CD4-positive, alpha-beta T cell treated with Interleukin-21 for 1 hour (primary cell): ENCODE data around the gene KLF18.
"Not testable (repeated sequence)": the region's sequence is repeated elsewhere in the genome, so short reads cannot be mapped to it uniquely, and the experiment has no call there.

Experiments used
- DNase-seq: peaks from one replicate; pipeline ENCODE4 v3.0.0-alpha.2; 2020

The KLF18 gene

DNA sequence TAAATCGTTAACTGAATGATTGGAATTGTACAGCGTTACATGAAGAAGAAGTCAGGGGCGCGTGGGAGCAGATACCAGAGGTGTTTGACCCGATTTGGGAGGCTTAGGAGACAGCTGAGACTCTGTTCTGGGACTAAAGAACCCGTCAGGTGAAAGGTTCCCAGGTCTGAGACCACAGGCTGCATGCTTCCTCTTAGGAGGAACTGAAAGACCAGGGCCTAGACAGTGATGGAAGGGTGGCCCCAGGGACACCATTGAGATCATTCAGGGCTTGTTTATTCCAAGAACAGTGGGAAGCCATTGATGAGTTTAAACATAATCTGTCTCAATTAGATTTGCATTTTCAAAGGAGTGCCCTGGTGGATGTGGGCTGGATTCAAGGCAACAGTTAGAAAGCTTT is 21.9 kb downstream of the KLF18 start:
- DNase-seq = no peak

DNA sequence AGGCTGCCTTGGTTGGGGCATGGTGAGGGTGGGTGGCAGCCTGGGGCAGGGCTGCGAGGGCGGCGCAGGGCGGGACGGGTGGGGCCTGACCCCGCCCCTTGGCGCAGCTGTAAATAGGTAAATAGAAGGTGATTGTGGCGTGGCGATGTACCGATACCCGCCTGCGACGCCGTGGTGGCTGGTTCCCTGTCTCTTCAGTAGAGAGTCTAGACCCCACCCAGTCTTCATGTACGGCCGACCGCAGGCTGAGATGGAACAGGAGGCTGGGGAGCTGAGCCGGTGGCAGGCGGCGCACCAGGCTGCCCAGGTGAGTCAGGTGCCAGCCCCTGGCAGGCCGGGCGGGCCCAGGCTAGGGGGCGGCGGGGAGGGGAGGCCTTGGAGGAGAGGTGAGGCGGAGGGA is 22.7 kb downstream of the KLF18 start, which contains the start of gene KLF17:
TSS of gene KLF17 (plus strand) at position 140 of the 400 bp plus-strand sequence. CDS start at position 227, 87 bp downstream.
- no peak for DNase-seq

DNA sequence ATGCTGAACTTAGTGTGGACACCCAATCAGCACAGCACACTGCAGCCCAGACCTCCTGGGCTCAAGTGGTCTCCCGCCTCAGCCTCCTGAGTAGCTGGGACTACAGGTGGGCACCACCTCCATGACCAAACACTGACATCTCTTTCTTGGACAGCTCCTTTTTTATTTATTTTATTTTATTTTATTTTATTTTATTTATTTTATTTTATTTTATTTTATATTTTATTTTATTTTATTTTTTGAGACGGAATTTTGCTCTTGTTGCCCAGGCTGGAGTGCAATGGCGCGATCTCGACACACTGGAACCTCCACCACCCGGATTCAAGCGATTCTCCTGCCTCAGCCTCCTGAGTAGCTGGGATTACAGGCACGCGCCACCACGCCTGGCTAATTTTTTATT is 24.2 kb downstream of the KLF18 start:
- not testable (repeated sequence) for DNase-seq

DNA sequence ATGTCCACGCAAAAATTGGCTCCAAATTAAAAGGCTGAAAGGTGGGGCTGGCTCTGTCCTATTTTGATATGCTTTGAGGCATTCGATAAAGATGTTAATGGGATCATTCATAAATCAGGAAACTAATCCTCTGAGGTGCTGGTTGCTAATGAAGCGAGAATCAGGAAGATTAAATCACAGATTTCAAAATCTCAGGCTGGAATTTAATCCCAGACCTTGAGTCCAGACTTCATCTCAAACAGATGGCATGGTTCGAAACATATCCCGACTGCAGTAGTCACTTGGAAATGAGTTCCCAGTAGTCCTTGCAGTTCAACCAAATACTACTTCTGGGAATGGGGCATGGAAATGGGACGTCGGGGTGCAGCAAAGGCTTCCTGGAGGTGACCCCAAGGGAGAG is 27.3 kb downstream of the KLF18 start:
- DNase-seq = no peak

DNA sequence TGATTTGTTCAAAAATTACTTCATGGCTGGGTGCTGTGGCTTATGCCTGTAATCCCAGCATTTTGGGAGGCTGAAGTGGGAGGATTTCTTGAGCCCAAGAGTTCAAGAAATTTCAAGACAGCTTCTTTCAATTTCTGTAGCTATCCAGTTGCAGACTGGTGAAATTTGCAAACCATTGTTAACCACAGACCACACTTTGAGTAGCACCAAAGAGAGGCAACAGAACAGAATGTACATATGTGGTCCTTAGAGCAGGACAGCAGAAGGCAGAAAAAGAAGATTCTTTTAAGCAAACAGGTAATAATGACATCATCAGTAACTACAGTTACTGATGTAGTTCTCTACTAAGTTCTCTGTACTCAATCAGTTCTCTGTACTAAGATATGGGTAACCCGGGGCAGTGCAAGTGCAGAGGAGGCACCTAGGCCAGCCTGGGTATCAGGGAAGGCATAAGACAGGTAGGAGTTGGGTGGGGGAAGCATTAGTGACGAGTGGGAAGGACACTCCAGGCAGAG is 28.3 kb downstream of the KLF18 start:
- no peak for DNase-seq

DNA sequence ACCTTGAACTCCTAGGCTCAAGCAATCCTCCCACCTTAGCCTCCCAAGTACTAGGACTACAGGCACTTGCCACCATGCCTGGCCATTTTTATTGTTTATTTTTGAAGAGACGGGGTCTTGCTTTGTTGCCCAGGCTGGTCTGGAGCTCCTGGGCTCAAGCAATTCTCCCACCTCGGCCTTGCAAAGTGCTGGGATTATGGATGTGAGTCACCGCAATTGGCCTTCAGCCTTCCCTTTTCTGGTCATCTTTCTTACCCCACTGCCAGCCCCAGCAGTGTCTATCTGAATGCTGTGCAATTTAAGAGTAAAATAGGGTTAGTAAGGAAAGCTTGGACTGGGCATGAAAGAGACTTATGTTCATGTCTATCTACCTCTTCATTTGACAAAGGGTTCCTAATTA is 28.9 kb downstream of the KLF18 start:
- no peak for DNase-seq

DNA sequence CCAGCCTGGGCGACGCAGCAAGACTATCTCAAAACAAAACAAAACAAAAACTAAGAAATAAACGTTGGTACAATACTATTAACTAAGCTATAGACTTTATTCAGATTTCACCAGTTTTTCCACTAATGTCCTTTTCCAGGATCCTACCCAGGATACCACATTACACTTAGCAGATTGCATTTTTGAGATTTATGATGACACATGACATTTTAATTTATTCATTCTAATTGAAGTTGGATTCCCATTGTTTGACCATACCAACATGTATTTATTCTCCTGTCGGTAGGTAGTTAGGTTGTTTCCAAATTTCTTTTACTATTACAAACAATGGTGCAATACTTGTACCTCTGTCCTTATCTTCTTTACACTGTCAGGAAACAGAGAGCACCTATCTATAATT is 29.6 kb downstream of the KLF18 start:
- DNase-seq = no peak

DNA sequence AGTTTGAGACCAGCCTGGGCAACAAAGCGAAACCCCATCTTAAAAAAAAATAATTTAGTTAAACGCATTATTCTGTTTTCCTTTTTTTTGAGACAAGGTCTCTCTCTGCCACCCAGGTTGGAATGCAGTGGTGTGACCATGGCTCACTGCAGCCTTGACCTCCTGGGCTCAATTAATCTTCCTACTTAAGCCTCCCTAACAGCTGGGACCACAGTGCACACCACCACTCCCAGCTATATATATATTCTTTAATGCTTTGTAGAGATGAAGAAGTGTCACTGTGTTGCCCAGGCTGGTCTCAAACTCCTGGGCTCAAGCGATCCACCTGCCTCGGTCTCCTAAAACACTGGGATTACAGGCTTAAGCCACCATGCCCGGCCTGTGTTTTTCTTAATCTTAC is 30.5 kb downstream of the KLF18 start:
- no peak for DNase-seq

DNA sequence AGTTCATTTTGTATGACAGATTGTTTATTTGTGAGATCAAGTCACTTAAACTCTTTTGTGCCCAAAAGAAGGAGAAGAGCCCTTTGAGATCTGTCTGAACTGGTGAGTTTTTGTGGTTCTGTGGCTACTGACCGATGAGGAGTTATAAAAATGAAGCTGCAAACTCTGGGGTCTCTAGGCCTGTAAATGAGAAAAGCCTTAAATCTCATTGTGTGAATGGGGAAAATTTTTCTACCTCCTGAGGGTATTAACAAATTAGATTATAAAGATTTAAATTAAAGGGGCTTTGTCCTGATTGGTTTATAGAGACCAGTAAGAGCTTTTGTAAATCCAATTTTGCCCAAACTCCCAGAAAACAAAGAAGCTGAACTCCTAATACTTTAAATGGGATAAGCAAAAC is 32.5 kb downstream of the KLF18 start:
- no peak for DNase-seq

DNA sequence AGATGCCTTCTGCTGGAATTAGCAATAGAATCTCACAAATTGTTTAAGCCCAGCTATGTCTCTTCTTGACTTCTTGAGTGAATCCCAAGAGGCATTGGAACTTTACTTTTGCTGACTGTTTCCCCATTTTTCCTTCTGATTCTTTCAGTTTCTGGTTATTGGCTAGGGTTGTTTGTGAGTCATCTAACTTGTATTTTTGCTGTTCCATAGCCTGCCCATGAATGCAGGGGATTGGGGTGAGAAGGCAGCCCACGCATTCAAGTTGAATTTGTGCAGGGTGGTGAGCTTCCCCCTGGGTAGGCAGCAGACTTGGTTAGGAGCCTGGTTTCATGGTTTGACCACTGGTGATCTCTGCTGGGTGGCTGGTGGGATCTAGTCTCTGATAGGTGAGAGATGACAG is 33.2 kb downstream of the KLF18 start:
- no peak for DNase-seq

DNA sequence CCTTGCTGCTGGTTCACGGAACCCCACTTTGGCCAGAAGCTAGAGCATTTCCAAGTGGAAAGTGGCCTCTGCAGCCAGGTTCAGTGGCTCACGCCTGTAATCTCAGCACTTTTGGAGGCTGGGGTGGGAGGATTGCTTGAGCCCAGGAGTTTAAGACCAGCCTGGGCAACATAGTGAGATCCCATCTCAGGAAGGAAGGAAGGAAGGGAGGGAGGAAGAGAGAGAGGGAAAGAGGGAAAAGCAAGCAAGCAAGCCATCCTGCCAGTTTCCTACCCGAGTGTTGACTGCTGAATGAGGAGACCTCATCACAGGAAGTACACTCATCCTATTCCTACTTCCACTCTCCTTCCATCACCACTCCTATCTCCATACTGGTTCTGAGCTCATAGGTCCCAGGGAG is 35.6 kb downstream of the KLF18 start:
- no peak for DNase-seq

DNA sequence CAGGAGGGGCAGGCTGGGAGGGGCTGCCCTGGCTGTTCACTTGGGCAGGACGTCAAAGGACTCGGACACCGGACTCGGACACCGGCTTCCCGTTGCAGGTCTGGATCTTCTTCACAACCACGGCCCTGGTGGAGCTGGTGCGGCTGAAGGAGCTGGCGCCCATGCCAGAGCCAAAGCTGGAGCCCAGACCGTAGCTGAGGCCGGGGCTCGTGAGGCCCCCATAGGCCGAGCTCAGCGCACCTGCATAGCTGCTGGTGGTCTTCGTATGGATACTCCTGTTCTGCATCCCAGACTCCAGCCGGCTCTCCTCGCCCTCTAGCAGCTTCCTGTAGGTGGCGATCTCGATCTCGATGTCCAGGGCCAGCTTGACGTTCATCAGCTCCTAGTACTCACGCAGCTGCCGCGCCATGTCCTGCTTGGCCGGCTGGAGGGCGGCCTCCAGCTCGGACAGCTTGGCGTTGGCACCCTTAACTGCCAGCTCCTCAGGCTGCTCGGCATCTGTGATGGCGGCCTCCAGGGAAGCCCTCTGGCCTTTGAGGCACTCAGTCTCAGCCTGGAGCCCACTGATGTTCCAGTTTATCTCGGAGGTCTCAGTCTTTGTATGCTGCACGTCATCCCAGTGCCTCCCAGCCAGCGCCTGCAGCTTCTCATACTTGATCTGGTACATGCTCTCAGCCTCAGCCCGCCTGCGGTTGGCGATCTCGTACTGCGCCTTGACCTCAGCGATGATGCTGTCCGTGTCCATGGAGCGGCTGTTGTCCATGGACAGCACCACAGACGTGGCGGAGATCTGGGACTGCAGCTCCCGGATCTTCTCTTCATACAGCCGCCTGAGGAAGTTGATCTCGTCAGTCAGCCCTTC is 37.9 kb downstream of the KLF18 start:
- DNase-seq = no peak

DNA sequence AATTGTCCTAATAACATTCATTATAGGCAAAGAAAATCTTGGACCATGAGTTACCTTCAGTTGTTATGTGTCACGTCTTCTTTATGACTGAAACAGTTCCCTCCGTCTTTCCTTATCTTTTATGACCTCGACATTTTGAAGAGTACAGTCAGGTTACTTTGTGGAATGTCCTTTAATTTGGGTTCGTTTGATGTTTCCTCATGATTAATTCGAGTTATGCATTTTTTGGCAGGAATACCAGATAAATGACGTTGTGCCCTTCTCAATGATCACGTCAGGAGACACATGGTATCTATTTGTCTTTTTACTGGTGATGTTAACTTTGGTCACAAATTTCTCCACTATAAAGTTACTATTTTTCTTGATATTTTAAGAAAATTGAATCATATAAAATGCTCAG is 40.1 kb downstream of the KLF18 start:
- DNase-seq = no peak

DNA sequence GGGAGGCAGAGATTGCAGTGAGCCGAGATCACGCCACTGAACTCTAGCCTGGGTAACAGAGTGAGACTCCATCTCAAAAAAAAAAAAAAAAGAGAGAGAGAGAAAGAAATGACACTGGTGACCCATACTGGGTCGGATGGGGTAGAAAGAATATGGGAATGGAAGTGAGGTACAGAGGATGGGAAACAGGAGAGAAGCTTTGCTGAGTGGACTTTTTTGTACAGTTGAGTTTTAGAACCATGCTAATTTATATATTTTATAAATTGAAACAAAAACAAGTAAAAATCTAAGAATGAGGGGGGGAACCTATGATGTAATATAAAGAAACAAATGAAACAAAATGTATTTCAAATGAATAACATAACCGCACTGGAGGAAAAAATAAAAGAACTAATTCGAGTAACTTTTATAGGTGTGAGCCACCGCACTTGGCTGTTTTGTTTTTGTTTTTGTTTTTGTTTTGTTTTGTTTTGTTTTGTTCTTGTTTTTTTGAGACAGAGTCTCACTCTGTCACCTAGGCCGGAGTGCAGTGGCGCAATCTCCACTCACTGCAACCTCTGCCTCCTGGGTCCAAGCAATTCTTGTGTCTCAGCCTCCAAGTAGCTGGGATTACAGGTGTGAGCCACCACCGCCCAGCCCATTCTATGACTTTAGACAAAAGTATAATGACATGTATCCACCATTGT is 41.1 kb downstream of the KLF18 start:
- no peak for DNase-seq

DNA sequence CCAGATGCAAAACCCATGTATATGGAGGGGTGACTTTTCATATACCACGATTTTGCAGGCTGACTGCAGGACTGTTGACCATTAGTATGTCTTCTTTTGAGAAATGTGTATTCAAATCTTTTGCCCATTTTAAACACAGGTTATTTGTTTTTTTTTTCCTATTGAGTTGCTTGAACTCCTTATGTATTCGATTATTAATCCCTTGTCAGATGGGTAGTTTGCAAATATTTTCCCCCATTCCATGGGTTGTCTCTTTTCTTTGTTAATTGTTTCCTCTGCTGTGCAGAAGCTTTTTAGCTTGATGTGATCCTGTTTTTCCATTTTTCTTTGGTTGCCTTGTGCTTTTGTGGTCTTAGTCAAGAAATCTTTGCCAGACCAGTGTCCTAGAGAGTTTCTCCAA is 47.4 kb downstream of the KLF18 start:
- DNase-seq = no peak

DNA sequence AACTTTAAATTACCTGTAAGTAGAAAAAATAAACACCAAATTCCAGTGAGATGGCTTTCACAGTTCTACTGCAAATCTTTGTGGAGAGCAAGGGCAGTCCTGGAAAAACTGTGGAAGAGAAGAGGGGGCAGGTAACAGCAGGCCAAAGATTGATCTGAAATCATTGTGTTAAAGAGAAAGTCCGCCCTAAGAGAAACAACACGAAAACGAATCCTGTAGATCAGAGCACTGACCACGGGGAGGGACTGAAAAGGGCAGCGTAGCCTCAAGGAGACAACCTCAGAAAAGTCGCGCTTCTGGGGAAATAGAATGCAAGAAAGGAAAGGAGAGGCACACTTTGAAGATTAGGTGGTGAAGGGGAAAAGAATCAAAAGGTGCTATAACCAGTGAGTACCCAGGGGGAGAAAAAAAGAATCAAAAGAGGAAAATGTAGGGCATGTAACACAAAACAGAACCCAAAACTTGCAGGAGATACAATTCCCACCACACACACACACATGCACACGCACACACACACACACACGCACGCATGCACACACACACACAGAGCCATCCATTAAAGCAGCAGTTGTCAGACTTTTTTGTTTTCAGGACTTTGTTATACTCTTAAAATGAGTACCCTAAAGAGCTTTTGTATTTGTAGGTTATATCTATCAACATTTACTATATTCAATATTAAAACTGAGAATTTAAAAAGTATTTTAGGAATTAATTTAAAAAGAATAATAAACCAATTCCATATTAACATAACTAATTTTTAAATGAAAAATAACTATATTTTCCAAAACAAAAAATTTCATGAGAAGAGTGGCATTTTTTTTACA is 50.8 kb downstream of the KLF18 start:
- DNase-seq = no peak

DNA sequence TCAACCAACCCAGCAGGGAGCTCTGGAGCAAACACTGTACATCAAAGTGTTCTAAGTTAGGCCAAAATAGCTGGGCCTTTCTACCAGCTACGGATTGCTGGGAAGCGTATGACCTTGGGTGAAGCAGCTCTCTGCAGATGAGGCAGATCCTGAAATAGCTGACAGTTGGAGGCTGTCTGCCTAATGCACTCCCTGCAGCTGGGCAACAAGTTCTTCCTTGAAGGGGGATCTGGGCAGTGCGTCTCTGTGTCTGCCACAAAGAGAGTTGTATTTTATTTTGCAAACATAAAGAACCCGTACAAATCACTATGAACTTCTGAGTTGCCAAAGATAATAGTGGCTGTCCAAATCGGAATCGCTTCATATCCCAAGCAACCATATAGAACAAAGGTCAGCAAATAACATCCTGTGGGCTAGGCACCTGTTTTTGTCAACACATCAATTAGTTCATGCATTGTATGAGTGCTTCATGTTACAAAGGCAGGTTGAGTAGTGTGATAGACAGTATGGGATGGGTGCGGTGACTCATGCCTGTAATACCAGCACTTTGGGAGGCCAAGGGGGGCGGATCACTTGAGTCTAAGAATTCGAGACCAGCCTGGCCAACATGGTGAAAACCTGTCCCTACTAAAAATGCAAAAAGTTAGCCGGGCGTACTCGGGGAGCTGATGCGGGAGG is 51.9 kb downstream of the KLF18 start:
- no peak for DNase-seq
